D721Med (cell line): ENCODE data around the gene SUPT7L.
A peak's percentile ranks its signal among the peaks of the same experiment; 100 is the strongest.

ENCODE experiments used
- DNase-seq: peaks from one replicate; pipeline ENCODE4 v3.0.0; 2011; ENCODE audit warnings: low spot score; ENCODE audit not compliant: insufficient read length
- FAIRE-seq: peaks from 2 replicates; lab custom pipeline; 2011; peaks lifted over from hg19 to GRCh38; lab: Jason Lieb, UNC
- TF ChIP-seq, protein P1 (sequence below): IDR thresholded peaks from 2 replicates; pipeline ENCODE4 v1.5.1; 2012; ENCODE audit warnings: mild to moderate bottlenecking, control low read depth; ENCODE audit not compliant: insufficient read depth; ENCODE audit errors: missing control alignments

SUPT7L gene

GRCh38 chr2:27703638-27704341, 40.4 kb upstream of the SUPT7L start:
- TF ChIP-seq, protein P1, sequence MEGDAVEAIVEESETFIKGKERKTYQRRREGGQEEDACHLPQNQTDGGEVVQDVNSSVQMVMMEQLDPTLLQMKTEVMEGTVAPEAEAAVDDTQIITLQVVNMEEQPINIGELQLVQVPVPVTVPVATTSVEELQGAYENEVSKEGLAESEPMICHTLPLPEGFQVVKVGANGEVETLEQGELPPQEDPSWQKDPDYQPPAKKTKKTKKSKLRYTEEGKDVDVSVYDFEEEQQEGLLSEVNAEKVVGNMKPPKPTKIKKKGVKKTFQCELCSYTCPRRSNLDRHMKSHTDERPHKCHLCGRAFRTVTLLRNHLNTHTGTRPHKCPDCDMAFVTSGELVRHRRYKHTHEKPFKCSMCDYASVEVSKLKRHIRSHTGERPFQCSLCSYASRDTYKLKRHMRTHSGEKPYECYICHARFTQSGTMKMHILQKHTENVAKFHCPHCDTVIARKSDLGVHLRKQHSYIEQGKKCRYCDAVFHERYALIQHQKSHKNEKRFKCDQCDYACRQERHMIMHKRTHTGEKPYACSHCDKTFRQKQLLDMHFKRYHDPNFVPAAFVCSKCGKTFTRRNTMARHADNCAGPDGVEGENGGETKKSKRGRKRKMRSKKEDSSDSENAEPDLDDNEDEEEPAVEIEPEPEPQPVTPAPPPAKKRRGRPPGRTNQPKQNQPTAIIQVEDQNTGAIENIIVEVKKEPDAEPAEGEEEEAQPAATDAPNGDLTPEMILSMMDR: peak; percentile 95
- DNase-seq: peak; percentile 46
- no peak for FAIRE-seq

GRCh38 chr2:27702302-27702701, 38.9 kb upstream of the SUPT7L start:
- DNase-seq (no peak), FAIRE-seq (no peak)
- TF ChIP-seq, protein P1: no peak

- FAIRE-seq (no peak), DNase-seq (no peak)
- TF ChIP-seq, protein P1: no peak
These were observed 38.3 kb upstream of the SUPT7L start for GRCh38 chr2:27701676-27702075.

DNA sequence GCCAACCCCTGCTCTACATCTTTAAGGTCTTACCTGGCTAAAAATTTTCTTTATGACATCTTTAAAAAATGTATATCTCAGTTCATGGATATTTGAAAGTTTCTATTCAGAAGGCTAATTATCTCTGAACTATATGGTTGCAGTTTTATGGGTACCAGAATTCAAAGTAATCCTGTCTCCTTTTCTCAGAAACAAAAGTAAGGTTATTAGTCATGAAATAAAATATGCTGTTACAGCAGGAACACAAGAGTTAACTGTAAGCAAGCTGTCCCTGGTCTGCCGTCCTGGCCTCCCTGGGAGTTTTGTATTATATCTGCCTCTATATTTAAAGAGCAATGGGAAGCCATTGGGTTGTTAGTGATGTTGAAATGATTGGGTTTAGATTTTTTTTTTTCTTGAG, 34.2 kb upstream of the SUPT7L start:
- FAIRE-seq (no peak), DNase-seq (no peak)
- TF ChIP-seq, protein P1: no peak

DNA sequence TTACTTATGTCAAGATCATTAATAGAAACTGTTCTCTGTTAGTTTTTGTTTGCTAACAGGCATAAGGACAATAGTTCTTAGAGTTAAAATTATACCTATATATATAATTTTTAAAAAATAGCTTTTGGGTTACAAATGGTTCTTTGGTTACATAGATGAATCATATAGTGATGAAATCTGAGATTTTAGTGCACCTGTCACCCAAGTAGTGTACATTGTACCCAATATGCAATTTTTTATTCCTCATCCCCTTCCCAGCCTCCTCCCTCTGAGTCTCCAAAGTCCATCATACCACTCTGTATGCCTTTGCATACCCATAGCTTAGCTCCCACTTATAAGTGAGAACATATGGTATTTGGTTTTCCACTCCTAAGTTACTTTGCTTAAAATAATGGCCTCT, 26.6 kb upstream of the SUPT7L start:
- TF ChIP-seq, protein P1: no peak
- FAIRE-seq (no peak), DNase-seq (no peak)

DNA sequence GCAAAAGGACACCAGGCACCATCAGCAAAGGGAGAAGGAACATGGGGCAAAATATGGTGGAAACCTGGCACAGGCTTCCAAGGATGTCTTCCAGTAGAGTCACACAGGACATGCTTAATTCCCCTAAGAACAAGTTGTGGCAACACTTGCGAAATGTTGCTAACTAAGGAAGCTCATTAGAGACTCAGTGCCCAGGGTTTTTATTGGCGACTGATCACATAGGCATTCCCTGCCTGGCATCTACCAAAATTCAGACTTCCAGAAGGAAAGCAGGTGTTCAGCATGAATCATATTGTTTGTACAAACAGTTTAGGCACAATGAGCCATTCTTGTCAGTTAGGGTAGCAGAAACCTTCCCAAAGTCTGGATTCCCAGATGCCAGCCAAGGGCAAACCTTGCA, 26.0 kb upstream of the SUPT7L start:
- DNase-seq (no peak), FAIRE-seq (no peak)
- TF ChIP-seq, protein P1: no peak

- TF ChIP-seq, protein P1: no peak
- DNase-seq: no peak
- FAIRE-seq: no peak
These were observed 23.8 kb upstream of the SUPT7L start for GRCh38 chr2:27687232-27687631.
